Retinal pigment epithelial cell (primary cell): ENCODE results near the gene PRSS16.
"Not testable (repeated sequence)": the region's sequence is repeated elsewhere in the genome, so short reads cannot be mapped to it uniquely, and the experiment has no call there.

ENCODE experiments used
- DNase-seq: peaks from one replicate; pipeline ENCODE4 v3.0.0-alpha.2; 2010; ENCODE audit warnings: low read depth
- H3K4me3 ChIP-seq: 2 replicates; pipeline ENCODE4 v1.5.1; 2011; ENCODE audit warnings: mild to moderate bottlenecking, low read length, control low read depth, moderate library complexity
- TF ChIP-seq, protein P1 (sequence below): conservative IDR thresholded peaks from 2 replicates; pipeline ENCODE4 v1.5.1; 2011; ENCODE audit warnings: low read depth, low read length, control low read depth, inconsistent platforms

The PRSS16 gene

DNA sequence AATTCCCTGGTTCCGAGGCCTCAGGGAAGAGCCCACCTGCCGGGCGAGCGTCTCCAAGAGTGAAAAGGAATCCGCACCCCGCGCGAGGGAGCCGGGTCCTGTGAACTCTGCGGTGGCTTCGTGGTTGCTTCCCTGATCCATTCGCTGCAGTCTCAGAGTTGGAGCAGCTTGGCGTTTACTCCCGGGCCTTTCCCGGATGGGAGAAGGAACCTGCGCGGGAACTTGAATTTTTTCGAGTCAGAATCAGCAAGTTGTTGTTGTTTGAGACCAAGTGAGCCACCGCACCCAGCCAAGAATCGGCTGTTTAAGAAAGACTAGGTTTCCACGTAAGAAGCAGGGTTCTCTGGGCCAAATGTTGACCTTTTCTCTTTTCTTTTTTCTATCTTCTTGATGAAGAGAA, 12.9 kb downstream of the PRSS16 start:
- H3K4me3 ChIP-seq, result no peak overlapping the region
- DNase-seq, result no peak
- TF ChIP-seq, protein P1, sequence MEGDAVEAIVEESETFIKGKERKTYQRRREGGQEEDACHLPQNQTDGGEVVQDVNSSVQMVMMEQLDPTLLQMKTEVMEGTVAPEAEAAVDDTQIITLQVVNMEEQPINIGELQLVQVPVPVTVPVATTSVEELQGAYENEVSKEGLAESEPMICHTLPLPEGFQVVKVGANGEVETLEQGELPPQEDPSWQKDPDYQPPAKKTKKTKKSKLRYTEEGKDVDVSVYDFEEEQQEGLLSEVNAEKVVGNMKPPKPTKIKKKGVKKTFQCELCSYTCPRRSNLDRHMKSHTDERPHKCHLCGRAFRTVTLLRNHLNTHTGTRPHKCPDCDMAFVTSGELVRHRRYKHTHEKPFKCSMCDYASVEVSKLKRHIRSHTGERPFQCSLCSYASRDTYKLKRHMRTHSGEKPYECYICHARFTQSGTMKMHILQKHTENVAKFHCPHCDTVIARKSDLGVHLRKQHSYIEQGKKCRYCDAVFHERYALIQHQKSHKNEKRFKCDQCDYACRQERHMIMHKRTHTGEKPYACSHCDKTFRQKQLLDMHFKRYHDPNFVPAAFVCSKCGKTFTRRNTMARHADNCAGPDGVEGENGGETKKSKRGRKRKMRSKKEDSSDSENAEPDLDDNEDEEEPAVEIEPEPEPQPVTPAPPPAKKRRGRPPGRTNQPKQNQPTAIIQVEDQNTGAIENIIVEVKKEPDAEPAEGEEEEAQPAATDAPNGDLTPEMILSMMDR, result no peak

DNA sequence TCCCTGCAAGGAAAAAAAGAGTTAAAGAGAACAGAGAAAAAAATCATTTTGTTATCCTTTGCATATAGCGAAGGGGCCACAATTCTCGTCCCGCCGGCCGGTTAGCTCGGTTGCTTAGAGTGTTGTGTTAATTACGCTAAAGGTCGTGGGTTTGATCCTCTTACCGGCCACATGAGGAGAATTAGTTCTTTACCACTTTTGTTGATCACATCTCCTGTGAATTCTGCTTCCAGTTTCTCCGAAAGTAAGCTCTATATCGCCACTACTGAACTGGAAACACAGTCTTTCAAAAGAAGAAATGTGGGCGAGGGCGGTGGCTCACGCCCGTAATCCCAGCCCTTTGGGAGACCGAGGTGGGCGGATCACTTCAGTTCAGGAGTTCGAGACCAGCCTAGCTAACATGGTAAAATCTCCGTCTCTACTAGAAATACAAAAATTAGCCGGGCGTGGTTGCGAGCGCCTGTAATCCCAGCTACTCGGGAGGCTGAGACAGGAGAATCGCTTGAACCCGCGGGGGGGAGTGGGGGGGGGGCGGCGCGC, 13.4 kb downstream of the PRSS16 start:
- DNase-seq, result no peak
- no peak overlapping the region for H3K4me3 ChIP-seq
- TF ChIP-seq, protein P1, result no peak

DNA sequence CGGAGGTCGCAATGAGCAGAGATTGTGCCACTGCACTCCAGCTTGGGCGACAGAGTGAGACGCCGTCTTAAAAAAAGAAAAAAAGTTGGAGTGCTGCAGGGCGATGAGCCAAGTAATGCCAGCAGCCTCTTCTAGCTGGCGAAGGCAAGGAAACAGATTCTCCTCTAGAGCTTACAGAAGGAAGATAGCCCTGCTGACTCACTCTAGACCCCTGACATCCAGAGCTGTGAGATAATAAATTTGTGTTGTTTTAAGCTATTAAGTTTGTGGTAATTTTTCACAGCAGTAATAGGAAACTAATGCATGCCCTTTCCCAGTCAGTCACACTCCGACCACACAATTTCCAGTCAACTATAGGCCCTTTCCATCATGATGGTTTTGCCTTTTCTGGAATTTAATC, 16.4 kb downstream of the PRSS16 start:
- TF ChIP-seq, protein P1, result no peak
- no peak for DNase-seq
- no peak overlapping the region for H3K4me3 ChIP-seq

DNA sequence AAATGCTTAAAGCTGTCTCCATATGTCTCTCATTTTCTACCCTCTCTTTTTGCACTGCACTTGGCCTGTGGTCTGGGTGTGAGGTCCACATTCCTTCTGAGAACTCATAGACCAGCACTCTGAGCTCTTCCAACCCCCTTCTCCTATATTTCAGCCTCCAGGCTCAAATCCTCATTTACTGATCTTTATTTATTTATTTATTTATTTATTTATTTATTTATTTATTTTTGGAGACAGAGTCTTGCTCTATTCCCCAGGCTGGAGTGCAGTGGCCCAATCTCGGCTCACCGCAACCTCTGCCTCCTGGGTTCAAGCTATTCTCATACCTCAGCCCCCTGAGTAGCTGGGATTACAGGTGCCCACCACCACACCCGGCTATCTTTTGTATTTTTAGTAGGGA, 19.5 kb downstream of the PRSS16 start:
- not testable (repeated sequence) for DNase-seq, H3K4me3 ChIP-seq

DNA sequence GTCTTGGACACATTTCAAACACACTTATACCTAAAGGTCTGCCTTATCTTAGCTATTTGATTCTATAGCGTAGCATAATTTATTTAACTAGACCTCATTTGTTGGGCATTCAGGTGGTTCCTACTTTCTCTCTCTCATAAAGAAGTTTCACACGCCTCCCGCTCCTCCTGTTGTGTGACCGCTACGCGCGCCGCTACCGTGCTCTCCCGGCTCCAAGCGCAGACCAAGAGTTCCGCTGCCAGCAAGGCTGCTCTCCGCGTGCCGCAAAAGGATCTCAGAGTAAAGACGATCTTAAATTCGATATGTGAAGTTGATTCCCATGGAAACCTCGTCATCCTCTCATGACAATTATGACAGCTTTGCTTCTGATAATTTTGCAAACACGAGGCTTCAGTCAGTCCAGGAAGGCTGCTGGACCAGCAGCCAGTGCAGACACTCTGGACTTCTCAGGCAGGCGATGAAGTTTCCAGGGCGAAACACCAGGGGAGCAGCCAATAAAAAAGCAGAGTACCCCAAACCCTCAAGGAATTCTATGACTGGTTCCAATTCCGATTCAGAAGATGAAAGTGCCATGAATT, 20.4 kb downstream of the PRSS16 start:
- H3K4me3 ChIP-seq, result no peak overlapping the region

DNA sequence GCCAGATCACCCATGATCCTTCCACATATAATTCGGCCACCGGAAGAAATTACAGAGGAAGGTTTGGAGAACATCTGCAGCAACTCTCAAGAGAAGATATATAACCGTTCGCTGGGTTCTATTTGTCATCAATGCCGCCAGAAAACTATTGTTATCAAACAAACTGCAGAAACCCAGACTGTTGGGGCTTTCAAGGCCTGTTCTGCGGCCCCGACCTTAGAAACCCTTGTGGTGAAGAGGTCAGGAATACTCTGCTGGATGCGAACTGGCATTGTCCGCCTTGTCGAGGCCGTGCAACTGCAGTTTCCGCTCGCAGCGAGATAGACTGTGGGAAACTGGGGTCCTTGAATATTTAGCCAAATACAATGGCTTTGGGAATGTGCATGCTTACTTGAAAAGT, 21.3 kb downstream of the PRSS16 start:
- DNase-seq, result no peak
- H3K4me3 ChIP-seq, result no peak overlapping the region
- TF ChIP-seq, protein P1, result no peak

More for the DNA sequence above, 20.4 kb downstream of the PRSS16 start:
- DNase-seq, result no peak
- TF ChIP-seq, protein P1, result no peak

DNA sequence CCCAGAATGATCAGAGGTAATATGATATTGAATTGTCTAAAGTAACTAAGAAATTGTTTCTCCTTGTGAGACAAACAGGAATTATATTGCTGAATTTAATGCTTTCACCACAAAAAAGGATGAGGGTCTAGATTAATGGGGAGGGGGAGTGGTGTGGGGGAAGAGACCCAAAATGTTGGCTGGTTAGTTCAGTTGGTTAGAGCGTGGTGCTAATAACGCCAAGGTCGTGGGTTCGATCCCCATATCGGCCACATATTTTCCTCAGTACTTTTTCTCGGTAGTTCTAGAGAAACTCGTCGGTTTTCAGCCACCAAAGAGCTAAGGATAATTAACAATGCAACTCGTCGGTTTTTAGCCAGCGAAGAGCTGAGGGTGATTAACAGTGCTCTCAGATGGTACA, 26.3 kb downstream of the PRSS16 start:
- H3K4me3 ChIP-seq, result no peak overlapping the region
- DNase-seq, result no peak
- TF ChIP-seq, protein P1, result no peak
